HG03060 (cell line): ENCODE measurements around the gene RPS6KA2.

Experiments
- ATAC-seq: cut with Tn5 transposase; IDR thresholded peaks from one replicate; pipeline ENCODE4 v1.9.1; 2021; ENCODE audit warnings: low read depth, moderate number of reproducible peaks; ENCODE audit not compliant: unreplicated experiment

Gene RPS6KA2

DNA sequence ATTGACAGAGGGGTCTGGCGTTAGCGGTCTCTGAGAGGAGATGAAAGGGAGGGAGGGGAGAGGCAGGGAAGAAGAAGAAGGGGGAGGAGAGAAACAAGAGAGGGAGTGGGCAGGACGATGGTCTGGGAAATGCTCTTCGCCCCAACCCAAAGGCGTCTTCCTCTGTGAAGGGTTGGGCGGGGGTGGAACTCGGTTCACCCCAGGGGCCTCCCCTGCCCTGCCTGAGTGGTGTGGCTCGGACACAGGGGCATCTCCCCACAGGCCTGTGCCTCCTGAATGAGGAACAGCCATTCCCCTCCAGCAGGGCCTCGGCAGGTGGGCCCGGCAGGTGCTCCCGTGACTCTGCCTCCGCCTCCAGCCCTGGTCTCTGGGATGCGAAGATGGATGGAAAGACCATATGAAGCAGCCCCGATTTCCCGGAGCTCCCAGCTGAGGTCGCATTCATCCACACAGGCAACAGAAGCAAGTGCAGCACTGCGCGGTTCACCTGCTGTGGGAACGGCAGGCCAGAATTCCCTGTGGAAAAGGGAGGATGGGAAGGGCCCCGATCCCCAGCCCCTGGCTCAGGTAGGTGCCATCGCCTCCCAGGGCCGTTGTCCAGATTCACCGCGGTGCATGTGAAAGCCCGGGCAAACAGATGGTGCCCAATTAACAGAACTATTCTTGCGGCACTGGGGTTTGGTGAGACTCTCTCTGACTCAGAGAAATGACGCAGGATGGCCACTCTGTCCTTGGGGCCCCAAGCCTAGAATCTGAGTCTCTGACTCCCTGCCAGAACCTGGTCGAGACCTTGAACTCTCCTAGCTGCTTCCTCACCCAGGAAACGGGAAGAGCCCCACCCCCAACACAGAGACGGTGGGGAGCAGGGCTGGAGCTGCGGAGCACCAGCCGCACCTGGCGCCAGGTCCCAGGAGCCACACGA lies 29.4 kb upstream of the RPS6KA2 start:
- ATAC-seq, result no peak

DNA sequence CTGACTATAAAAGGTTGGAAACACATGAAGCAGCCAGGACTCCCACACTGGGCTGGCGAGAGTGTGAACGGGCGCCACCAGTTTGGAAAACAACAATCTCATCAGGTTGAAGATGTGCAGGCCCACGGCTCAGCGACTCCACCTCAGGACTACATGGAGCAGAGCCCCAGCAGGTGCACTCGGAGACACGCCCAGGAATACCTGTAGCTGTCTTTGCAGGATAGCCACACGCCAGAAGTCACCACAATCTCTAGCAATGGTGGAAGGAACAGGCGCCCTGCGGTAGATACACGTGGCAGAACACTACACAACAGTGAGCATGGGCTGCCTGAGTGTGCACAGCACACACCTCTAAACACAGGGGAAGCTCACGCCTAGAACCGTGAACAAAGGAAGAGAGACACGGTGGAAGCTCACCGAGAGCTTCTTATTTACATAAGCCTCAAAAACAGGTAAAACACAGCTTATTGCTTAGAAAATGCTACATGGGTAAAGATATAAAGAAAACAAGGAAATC lies 28.7 kb upstream of the RPS6KA2 start:
- no peak for ATAC-seq

DNA sequence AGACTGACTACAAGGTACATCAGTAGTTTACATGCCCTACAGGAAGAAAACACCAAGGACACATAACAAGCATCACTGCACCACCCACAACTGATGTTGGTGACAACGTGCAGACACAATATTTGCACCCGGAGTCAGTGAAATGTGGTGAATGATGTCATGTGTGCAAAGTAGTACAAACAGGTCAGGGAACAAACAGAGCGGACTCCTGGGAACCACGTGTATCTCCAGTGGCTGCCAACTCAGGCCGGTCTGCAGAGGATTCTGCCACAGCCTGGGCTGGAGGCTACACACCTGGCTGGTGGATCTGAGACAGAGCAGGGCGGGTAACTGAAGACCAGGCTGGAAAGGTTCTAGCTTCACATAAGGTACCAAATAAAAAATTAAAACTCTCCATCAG lies 28.2 kb upstream of the RPS6KA2 start:
- no peak for ATAC-seq

DNA sequence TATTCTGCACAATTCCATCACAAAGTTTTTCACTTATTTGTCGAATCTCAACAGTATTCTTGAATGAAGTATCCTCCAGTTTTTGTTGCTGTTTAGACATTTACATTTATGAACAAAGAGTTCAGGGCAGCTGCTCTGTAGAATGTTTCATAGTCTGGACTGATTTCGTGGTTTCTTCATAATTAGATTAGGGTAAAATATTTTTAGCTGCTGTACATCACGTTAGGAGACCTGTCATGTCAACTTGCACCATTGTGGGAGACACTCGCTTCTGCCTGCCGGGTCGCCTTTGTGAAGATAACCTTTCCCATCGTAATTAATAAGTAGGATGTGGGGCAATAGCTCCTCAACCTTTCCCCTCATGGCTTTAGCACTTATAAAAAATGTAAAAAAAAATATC lies 27.5 kb upstream of the RPS6KA2 start:
- ATAC-seq, result no peak

DNA sequence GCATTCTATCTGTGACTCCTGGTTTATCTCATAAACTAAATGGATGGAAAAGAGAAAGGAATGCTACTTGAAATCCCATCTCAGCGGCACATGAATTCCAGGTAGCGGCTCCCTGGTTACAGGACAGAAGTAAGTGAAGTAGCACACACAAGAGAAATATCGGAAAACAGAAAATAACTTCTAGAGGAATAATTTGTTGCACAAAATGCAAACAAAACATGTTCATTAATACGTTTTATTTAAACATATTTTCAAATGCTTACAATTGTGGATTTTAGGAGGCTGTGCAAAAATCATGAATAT lies 26.5 kb upstream of the RPS6KA2 start:
- no peak for ATAC-seq

DNA sequence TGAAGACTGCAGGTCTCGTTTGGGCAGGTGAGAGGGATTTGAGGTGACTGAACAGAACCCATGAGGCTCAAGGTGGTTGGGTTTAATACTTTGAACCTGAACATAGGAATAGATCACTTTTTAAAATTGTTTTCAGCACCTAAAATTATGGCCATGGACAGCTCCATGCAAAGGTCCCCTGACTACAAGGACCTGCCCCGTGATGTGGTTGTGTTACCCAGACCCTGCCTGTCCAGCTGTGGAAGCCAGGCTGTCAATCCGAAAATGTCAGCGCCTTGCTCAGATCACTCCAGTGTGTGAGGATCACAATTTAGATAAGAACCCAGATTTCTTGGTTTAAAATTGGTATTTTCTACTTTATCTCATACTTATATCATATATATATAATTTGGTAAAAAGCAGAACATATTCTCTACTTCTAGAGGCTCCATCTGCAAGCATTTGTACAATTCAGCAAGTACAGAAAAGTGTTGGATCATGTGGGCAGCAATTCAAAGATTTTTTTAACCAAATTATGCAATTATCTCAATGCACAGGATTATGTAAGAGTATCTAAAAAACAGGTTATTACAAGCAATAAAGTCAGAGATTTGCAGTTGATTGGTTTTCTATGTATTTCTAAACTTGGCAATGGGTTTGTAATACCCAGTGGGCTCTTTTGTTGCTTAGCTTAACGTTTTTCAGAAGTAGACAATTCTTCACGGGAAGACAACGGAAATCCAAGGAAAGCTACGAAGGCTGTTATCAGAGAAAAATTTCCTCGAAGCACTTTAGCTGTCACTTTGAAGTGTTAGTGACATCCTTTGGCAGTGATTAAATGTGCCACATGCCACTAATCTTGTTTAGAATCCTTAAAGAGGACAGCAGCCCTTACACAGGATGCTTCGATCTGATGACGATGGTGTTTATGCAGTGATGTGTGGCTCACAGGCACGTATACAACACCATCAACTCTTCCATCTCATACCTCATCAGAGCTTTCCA lies 24.1 kb upstream of the RPS6KA2 start:
- ATAC-seq, result no peak

DNA sequence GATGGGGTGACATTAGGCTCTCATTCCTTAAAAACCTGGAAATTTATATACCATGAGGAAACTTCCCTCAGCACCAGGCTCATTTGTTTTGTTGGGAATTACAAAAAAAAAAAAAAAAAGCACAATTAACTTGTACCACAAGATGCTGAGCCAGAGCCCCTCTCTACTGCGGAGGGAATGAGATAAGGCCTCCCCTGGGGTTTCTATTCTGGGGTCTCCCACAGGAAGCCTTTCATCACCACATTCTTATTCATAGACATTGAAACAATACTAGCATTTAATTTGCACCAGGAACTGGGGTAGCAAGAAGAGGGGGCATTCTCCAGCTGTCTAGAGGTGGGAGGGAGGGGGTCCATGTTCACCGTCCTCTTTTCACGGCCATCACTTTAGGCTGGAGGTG lies 23.0 kb upstream of the RPS6KA2 start:
- ATAC-seq, result no peak

DNA sequence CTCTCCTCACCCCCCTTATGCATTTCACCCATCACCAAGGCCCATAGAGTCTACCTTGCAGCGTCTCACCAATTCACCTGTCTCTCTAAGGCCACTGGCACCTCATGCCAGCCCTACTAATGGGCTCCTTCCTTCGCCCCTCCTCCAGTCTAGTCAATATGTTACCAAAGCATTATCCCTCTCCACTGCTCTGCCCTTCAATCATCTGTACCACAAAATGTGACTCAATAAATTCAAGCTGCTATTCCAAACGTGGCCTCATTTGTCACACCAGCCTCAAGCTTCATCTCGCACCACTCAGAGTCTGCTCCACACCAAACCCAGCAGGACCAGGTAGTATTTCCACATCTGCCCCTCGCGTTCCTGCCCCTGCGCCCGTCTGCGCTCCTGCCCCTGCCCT lies 21.8 kb upstream of the RPS6KA2 start:
- ATAC-seq, result no peak

DNA sequence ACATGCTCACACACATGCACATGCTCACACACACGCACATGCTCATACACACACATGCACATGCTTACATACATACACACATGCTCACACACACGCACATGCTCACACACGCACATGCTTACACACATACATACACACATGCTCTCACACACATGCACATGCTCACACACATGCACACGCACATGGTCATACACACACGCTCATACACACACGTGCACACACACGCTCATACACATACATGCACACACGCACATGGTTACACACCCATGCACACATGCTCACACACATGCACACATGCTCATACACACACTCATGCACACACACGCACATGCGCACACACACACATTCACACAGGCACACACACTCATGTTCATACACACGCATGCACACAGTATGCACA lies 20.8 kb upstream of the RPS6KA2 start:
- no peak for ATAC-seq

DNA sequence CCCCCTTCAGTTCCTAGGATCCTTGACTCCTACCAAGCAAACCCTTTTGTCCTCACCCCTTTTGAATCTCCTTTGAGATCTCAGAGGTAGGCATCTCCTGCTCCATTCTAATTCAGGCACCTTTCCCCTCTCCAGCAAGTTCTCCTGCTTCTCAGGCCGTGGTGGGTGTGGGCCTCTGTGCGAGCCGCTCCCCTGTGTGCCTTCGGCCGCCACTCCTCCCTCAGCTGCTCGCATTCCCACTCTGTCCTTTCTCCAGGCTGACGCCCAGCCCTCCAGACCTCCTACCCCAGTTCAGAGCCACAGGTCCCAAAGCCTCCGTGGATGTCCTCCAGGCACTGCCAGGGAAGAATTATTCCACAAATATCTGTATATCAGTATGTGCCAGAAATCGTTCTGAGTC lies 19.7 kb upstream of the RPS6KA2 start:
- ATAC-seq, result no peak

DNA sequence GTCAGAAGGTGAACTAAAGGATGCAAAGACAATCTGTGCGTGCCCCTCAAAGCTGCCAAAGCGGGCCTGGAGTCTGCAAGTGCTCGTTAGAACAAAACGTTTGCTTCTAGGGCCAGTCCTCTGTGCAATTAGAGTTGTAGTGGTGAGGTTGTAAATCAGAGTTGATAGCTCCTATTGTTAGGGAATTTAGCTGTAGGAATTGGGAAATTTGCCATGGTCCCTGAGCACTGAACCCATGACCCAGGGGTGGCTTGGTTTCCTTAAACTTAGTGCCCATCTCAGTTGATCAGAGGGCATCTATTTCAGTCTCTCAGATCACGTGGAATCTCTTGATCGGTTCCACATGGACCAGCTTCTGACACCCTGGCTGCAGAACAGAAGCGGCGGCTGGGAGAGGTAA lies 18.8 kb upstream of the RPS6KA2 start:
- ATAC-seq, result no peak

DNA sequence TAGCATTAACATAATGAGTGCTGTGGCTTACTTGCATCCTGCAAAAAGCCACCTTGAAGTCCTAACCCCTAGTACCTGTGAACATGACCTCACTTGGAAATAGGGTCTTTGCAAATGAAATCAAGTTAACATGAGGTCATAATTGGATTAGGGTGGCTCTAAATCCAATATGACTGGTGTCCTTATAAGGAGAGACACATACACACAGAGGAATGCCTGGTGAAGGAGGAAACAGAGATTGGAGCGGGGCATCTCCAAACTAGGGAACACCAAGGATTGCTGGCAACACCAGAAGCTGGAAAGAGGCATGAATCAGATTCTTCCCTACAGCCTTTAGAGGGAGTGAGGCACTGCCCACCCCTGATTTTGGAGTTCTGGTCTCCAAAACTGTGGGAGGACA lies 17.6 kb upstream of the RPS6KA2 start:
- ATAC-seq, result no peak

DNA sequence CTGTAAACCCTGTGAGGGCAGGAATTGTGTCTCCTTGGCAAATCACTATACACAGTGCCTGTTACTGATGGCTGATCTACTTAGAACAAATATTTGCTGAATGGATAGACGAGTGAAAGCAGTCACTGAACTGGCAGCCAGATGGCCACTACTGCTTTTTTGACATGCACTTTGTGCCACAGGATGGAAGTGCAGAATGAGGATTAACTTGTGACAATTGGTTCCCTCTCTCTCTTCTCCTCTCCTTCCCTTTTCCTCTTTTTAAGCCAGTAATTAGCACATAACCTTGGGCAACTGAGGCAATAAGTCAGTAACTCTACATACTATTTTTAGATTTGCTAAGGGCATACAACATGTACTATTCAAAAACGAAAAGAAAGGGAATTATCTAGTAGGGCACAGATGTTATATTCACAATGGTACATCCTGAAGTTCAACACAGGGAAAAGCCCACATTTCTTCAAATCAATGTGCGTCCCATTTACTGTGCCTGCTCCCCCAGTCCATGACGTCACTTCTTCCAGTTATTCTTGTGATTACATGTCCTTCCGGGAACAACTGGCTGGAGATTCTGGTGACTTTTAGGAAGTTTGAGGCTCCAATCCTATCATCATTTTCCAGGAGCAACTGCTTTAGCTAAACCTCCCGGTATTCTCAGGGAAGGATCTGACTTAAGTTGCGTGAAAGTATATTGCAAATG lies 17.0 kb upstream of the RPS6KA2 start:
- no peak for ATAC-seq

DNA sequence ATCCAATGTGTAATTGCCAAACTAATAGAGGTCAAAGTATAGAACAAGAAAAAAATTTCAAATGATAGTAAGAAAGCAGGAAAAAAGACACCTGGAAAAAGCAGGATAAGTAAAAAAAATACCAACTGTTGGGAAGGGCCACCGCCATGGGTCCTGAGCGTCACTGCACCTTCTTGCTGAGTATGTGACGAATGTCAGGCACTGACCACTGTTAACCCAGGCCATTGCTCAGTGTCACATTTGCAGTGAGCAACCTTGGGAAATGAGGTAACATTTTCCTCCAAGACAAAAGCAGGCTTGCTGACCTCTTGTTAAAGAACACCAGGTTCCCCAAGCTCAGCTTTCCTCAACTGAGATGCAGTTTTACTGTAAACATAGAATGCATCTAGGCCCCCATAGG lies 15.6 kb upstream of the RPS6KA2 start:
- no peak for ATAC-seq

DNA sequence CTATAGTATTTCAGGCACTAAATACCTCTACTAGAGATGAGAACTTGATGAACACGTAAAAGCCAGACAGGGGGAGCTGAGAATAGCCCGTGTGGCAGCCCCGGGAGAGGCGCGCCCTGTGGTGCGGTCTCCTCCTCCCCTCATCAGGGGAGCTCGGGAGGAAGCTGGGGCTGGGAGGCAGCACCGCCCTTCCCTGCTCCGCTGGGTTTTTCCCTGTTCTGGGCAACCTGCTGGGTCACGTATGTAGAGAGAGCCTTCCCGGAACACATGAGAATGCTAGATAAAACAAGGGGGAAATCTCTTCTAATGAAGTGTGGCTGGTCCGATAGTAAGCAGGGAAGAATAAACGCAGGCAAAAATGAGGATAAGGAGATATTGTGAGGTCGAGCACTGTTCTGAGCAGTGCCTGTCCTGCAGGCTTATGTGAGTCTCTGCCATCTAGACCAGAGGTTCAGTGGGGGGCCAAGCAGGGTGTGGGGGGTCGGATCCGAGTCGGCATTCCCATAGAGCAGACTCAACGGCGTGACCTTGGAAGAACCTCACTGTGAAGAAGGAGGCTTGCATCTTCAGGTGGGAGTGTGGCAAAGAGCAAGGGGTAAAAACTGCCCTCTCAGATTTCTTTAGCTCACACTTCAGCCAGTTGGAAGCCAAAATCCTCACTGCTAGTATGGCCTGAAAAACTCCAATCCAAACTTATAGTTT lies 13.4 kb upstream of the RPS6KA2 start:
- no peak for ATAC-seq

DNA sequence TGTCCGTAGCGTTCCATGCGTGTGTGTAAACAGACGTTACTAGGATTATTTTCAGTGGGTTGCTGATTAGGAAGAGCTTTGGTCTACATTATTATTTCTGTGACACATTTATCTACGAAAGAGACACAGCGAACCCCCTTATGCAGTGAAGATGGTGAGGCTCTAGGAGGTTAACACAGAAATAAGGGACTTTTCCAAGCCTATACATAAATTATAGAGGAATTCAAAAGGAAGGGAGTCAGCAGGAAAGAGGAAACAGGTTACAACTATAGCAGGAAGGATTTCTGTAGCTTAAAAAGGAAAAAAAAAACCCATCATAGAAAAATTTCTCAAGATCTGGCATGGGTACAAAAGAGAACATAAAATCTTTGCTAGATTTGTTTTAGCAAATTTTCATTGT lies 12.9 kb upstream of the RPS6KA2 start:
- no peak for ATAC-seq

DNA sequence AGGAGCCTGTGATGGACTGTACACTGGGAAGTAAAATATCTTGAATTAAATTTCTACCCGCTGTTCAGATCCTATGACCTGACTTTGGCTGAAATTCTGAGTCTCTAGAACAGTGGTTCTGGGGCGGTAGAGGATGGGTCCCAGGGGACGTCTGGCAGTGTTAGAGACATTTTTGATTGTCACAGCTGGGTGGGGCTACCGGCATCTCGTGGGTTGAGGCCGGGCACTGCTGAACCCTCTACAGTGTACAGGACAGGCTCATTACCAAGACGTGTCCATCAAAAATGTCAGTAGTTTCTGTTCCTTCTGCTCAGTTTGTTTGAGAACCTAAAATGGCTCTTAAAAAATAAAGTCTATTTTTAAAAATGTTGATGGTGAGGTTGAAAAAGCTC lies 11.5 kb upstream of the RPS6KA2 start:
- no peak for ATAC-seq

DNA sequence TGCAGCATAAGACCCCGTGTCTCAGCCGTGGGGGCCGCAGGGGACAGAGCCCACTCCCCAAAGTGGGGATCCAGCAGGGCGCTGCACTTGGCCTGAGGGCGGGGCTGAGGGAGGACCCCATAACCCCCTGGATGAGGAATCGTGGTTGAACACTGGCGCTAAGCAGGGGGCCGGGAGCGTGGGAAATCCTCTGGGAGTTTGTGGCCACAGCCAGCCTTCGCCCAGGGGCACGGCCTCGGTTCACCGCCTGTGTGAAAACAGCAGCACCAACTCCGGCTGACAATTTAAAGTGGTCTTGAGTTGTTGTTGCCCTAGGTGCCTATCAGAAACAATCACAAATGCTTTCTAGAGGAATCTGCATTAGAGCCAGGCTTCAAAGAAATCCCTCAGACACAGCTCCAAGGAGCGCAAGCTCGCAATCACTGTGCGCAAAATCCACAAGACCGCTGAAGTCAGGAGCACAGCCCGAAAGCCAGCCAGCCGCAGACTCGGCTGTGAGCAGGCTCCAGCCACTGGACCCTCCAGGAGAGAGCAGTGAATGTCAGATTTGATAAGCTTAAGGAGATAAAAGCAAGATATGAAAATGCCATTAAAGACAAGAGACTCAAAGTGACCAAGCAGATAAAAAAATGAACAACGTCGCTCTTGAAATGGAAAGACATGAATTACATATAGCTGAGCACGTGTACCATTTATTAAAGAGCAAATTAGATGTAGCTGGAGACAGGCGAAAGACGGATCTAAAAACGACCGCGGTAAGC lies 10.9 kb upstream of the RPS6KA2 start:
- no peak for ATAC-seq

DNA sequence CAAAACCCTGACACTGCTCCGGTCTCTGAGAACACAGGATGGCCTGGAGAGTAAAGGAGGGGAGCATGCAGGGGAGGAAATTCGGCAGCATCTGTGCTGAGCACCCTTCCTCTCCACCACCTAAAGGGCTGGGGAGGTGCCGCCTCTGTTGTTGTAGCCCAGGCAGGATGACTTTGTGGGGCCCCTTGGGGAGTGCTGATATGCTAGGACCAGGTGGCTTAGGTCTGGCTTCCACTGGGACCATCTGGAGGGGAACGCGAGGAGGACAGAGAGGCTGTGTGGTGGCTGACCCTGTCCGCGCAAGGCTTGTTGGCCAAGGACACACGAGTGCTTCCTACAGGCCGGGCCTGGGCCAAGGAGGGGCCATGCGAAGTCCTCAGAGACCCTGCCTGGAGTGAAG lies 9.9 kb upstream of the RPS6KA2 start:
- ATAC-seq, result no peak
